IMR-90 (cell line): ENCODE results near the gene WDR70. TPM values are rescaled to one million over a fixed set of nuclear protein-coding genes. Genes with fewer than 3 reads are reported as not detected.

ENCODE experiments used
- ATAC-seq: fragments of 200-7000 bp; cut with Tn5 transposase; 2 replicates; pipeline ENCODE4 v1.9.1; 2020; ENCODE audit warnings: low read depth, mild to moderate bottlenecking, moderate library complexity
- BruUV-seq: library from RNA; stranded (reverse); fragments of 400-500 nt; replicated peaks from 2 replicates; lab custom pipeline; 2021; lab: Mats Ljungman, UMichigan
- CTCF ChIA-PET: fragments of 300-600 bp; formaldehyde crosslinking; extraction: SDS; loops from one replicate; lab custom pipeline; 2021; ENCODE audit warnings: antibody characterized with exemption; lab: Yijun Ruan, JAX
- POLR2A ChIA-PET: fragments of 300-600 bp; sonication (Branson Sonifier 250); formaldehyde crosslinking; loops from one replicate; lab custom pipeline; 2022; ENCODE audit warnings: antibody characterized with exemption; ENCODE audit not compliant: unreplicated experiment; lab: Charles Lee
- DNase-seq: peaks from one replicate; pipeline ENCODE4 v3.0.0; 2013
- H2AFZ ChIP-seq: replicated peaks from 2 replicates; pipeline ENCODE3; 2013; ENCODE audit warnings: low read length, mild to moderate bottlenecking; ENCODE audit not compliant: poor library complexity
- H2AK5ac ChIP-seq: 2 replicates; pipeline ENCODE4 v1.6.1; 2013; ENCODE audit warnings: low read depth, low read length, inconsistent platforms
- H2AK9ac ChIP-seq: replicated peaks from 2 replicates; pipeline ENCODE3; 2013; ENCODE audit warnings: mild to moderate bottlenecking, low read depth, low read length, moderate library complexity; ENCODE audit not compliant: poor library complexity
- H2BK120ac ChIP-seq: 2 replicates; pipeline ENCODE4 v1.6.1; 2013; ENCODE audit warnings: low read depth, low read length, inconsistent platforms
- H2BK15ac ChIP-seq: 3 replicates; pipeline ENCODE4 v1.6.1; 2013; ENCODE audit warnings: low read depth, low read length, inconsistent platforms
- H2BK20ac ChIP-seq: 2 replicates; pipeline ENCODE4 v1.6.1; 2013; ENCODE audit warnings: low read depth, mild to moderate bottlenecking, inconsistent platforms, low read length, moderate library complexity
- H2BK5ac ChIP-seq: 2 replicates; pipeline ENCODE4 v1.6.1; 2013; ENCODE audit warnings: mild to moderate bottlenecking, low read depth, low read length, inconsistent platforms; ENCODE audit not compliant: poor library complexity, severe bottlenecking
- H3K14ac ChIP-seq: replicated peaks from 2 replicates; pipeline ENCODE4 v1.6.1; 2013; ENCODE audit warnings: low read depth, low read length, inconsistent platforms
- H3K18ac ChIP-seq: 2 replicates; pipeline ENCODE4 v1.6.1; 2013; ENCODE audit warnings: low read depth, low read length, control low read depth
- H3K23ac ChIP-seq: 2 replicates; pipeline ENCODE4 v1.6.1; 2013; ENCODE audit warnings: low read depth, low read length, inconsistent platforms
- H3K27ac ChIP-seq: 2 replicates; pipeline ENCODE4 v1.5.1; 2013; ENCODE audit warnings: mild to moderate bottlenecking, control low read depth, low read length; ENCODE audit not compliant: insufficient read depth
- H3K27me3 ChIP-seq: 2 replicates; pipeline ENCODE4 v1.6.1; 2013; ENCODE audit warnings: low read length; ENCODE audit not compliant: control insufficient read depth, insufficient read depth
- H3K36me3 ChIP-seq: 2 replicates; pipeline ENCODE4 v1.6.1; 2013; ENCODE audit warnings: low read length, mixed read lengths; ENCODE audit not compliant: control insufficient read depth, insufficient read depth
- H3K4ac ChIP-seq: 2 replicates; pipeline ENCODE4 v1.6.1; 2013; ENCODE audit warnings: low read depth, low read length, inconsistent platforms
- H3K4me1 ChIP-seq: 2 replicates; pipeline ENCODE4 v1.6.1; 2013; ENCODE audit warnings: low read length, mixed read lengths; ENCODE audit not compliant: control insufficient read depth, insufficient read depth
- H3K4me2 ChIP-seq: 2 replicates; pipeline ENCODE4 v1.6.1; 2013; ENCODE audit warnings: low read depth, mild to moderate bottlenecking, control low read depth, low read length, moderate library complexity
- H3K4me3 ChIP-seq: 2 replicates; pipeline ENCODE4 v1.5.1; 2013; ENCODE audit warnings: low read depth, mild to moderate bottlenecking, control low read depth, low read length, moderate library complexity; ENCODE audit not compliant: insufficient read depth
- H3K56ac ChIP-seq: 2 replicates; pipeline ENCODE4 v1.6.1; 2013; ENCODE audit warnings: low read length, inconsistent platforms; ENCODE audit not compliant: insufficient read depth; ENCODE audit errors: extremely low read depth
- H3K79me1 ChIP-seq, 2 experiments: 2 replicates each; pipeline ENCODE4 v1.6.1; 2013; ENCODE audit warnings: low read length in 2 of 2, inconsistent platforms in 1 of 2, low read depth in 1 of 2
- H3K9ac ChIP-seq: 2 replicates; pipeline ENCODE4 v1.6.1; 2013; ENCODE audit warnings: low read depth, low read length, control low read depth
- H3K9me1 ChIP-seq: 2 replicates; pipeline ENCODE4 v1.6.1; 2013; ENCODE audit warnings: low read length, inconsistent platforms; ENCODE audit not compliant: insufficient read depth
- H3K9me3 ChIP-seq: 2 replicates; pipeline ENCODE4 v1.6.1; 2013; ENCODE audit warnings: low read length; ENCODE audit not compliant: control insufficient read depth, insufficient read depth
- H4K20me1 ChIP-seq: 2 replicates; pipeline ENCODE4 v1.6.1; 2013; ENCODE audit warnings: low read length, inconsistent platforms; ENCODE audit not compliant: insufficient read depth
- H4K5ac ChIP-seq: 2 replicates; pipeline ENCODE4 v1.6.1; 2013; ENCODE audit warnings: mild to moderate bottlenecking, low read depth, low read length, control low read depth
- H4K8ac ChIP-seq, 2 experiments: 2 replicates each; pipeline ENCODE4 v1.6.1; 2013; ENCODE audit warnings: low read depth in 2 of 2, low read length in 2 of 2, control low read depth in 1 of 2, inconsistent platforms in 1 of 2
- H4K91ac ChIP-seq: 2 replicates; pipeline ENCODE4 v1.6.1; 2013; ENCODE audit warnings: low read depth, low read length, inconsistent platforms; ENCODE audit not compliant: insufficient read depth
- CEBPB ChIP-seq: IDR thresholded peaks from 2 replicates; pipeline ENCODE4 v1.6.1; 2012; ENCODE audit warnings: low read depth, low read length, improper control_type of control experiment
- CHD1 ChIP-seq: IDR thresholded peaks from 2 replicates; pipeline ENCODE4 v1.6.1; 2012; ENCODE audit warnings: low read depth, low read length, improper control_type of control experiment
- CTCF ChIP-seq: conservative IDR thresholded peaks from 2 replicates; pipeline ENCODE4 v1.5.1; 2012; ENCODE audit warnings: mild to moderate bottlenecking, low read depth, low read length, improper control_type of control experiment
- MXI1 ChIP-seq: IDR thresholded peaks from 2 replicates; pipeline ENCODE4 v1.6.1; 2012; ENCODE audit warnings: low read depth, mild to moderate bottlenecking, low read length, moderate library complexity, borderline replicate concordance
- POLR2A ChIP-seq: IDR thresholded peaks from 2 replicates; pipeline ENCODE4 v1.6.1; 2012; ENCODE audit warnings: mild to moderate bottlenecking, low read depth, low read length
- RCOR1 ChIP-seq: IDR thresholded peaks from 2 replicates; pipeline ENCODE4 v1.6.1; 2012; ENCODE audit warnings: mild to moderate bottlenecking, low read length, improper control_type of control experiment; ENCODE audit not compliant: insufficient replicate concordance
- SMC3 ChIP-seq: fragments of 150-350 bp; IDR thresholded peaks from 2 replicates; pipeline ENCODE4 v1.6.1; 2016; ENCODE audit warnings: low read depth, mild to moderate bottlenecking, antibody characterized with exemption, low read length, moderate library complexity
- USF2 ChIP-seq: fragments of 150-350 bp; IDR thresholded peaks from 2 replicates; pipeline ENCODE4 v1.6.1; 2017; ENCODE audit warnings: mild to moderate bottlenecking, antibody characterized with exemption, low read length, low read depth
- WGBS, 2 experiments: methylation state at CpG; one replicate each; pipeline versions ENCODE4 v1.1.5 to v1.1.7; 2013; ENCODE audit warnings: missing lambda C conversion rate in 2 of 2; ENCODE audit not compliant: insufficient read length in 1 of 2; ENCODE audit errors: extremely low coverage in 2 of 2; 5-methylcytosine and 5-hydroxymethylcytosine counted together
- dilution Hi-C: fragments of 300-500 bp; cut with HindIII; formaldehyde crosslinking; loops from one replicate; pipeline ENCODE4 v1.14.3; 2018; ENCODE audit warnings: low sequenced_read_pairs; ENCODE audit not compliant: unreplicated experiment
- in situ Hi-C: fragments of 300-500 bp; cut with MboI; formaldehyde crosslinking; loops from 3 replicates; pipeline ENCODE4 v1.14.3; 2019; ENCODE audit warnings: low sequenced_read_pairs, inconsistent platforms, mixed read lengths
- intact Hi-C: fragments of 100-400 bp; cut with micrococcal nuclease; formaldehyde crosslinking; loops from 2 replicates; pipeline ENCODE4 v1.10.0; 2022
- polyA plus RNA-seq, 3 experiments: library from polyadenylated mRNA; depleted of rRNA; stranded (reverse); fragments of >200 nt; gene quantifications; 2 replicates each; pipeline ENCODE4 v1.2.3, GENCODE V29; 2012; ENCODE audit warnings: low replicate concordance in 1 of 3
- total RNA-seq: library from RNA; depleted of rRNA; stranded (reverse); fragments of >200 nt; gene quantifications from 2 replicates; pipeline ENCODE4 v1.2.3, GENCODE V29; 2012

WDR70 gene
- total and polyA plus RNA-seq, 2 of the 4 experiments (the other 2 are of a cell fraction), result 16.7 to 29.9 TPM

DNA sequence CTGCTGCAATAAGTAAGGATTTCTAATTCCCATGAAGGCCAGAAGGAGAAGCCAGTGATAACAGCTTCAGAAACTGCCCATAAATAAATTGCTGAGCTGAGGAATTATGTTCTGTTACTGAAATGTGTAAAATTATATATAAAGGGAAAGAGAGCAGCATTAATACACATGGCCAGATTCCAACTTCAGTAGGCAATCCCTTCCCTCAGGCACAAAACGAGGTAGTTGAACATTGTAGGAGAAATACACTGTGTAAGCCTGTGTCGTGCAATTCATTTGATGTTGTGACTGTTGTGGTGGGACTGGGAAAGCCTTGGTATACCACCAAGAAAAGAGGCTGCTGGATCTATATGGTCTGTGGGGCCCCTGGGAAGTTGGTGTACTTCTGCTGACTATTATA is 192.9 kb downstream of the WDR70 start:
- no peak overlapping the region for H3K23ac ChIP-seq
- H3K9me3 ChIP-seq, result no peaks in the 10 kb centered on the region
- H4K5ac ChIP-seq, result no peak overlapping the region
- WGBS, 2 experiments, result no CpG with 5 or more reads among the region's 2 CpGs
- no peak overlapping the region for H2BK15ac ChIP-seq
- no peak overlapping the region for H3K18ac ChIP-seq
- ChIA-PET POLR2A (no interaction called here), CTCF (no interaction called here)
- H4K20me1 ChIP-seq, result no peaks in the 10 kb centered on the region; the same call in 1 of the 2 replicates
- no peak overlapping the region for H3K27ac ChIP-seq
- no peak overlapping the region for H3K4ac ChIP-seq
- no peak overlapping the region for H2AK5ac ChIP-seq
- ATAC-seq (no peak), DNase-seq (no peak)
- H3K14ac ChIP-seq, result no peak overlapping the region
- H3K79me1 ChIP-seq, result peaks cover 0 to 5% of the 10 kb centered on the region in 2 experiments; a peak in 1 of 4 replicates
- H3K9ac ChIP-seq, result no peak overlapping the region
- H3K9me1 ChIP-seq, result no peaks in the 10 kb centered on the region
- no peak overlapping the region for H3K4me3 ChIP-seq
- no peaks in the 10 kb centered on the region for H3K36me3 ChIP-seq
- H3K27me3 ChIP-seq, result no peaks in the 10 kb centered on the region
- intact Hi-C loops (no loop called here), dilution Hi-C loops (no loop called here), in situ Hi-C loops (no loop called here)
- no peak overlapping the region for H2BK20ac ChIP-seq
- no peak for TF ChIP-seq RCOR1
- TF ChIP-seq POLR2A, result no peak
- TF ChIP-seq CHD1, result no peak
- TF ChIP-seq USF2, result no peak
- TF ChIP-seq SMC3, result no peak
- no peak for TF ChIP-seq CEBPB
- no peak for TF ChIP-seq MXI1
- no peak for TF ChIP-seq CTCF
- no TSS peak for BruUV-seq
- H3K56ac ChIP-seq, result no peak overlapping the region
- H2BK120ac ChIP-seq, result no peak overlapping the region
- H2AK9ac ChIP-seq, result no peak overlapping the region
- H3K4me1 ChIP-seq, result no peaks in the 10 kb centered on the region
- no peak overlapping the region for H3K4me2 ChIP-seq
- H4K8ac ChIP-seq, result no peak overlapping the region
- no peak overlapping the region for H2BK5ac ChIP-seq
- H2AFZ ChIP-seq, result no peak overlapping the region
- no peak overlapping the region for H4K91ac ChIP-seq
